Stimulated activated CD4-positive, alpha-beta T cell treated with anti-CD3 and anti-CD28 coated beads, Interleukin-12 subunit alpha, Interleukin-12 subunit beta, amount 100 ng/mL, for 48 hours (primary cell): Measurements from ENCODE around the gene TBC1D32.
"Not testable (repeated sequence)": the region's sequence is repeated elsewhere in the genome, so short reads cannot be mapped to it uniquely, and the experiment has no call there.

Source experiments
- DNase-seq, 3 donors: peaks; one replicate each; pipeline ENCODE4 v3.0.0-alpha.2; 2020; ENCODE audit warnings: low read depth in 2 of 3, low spot score in 1 of 3

Gene TBC1D32

DNA sequence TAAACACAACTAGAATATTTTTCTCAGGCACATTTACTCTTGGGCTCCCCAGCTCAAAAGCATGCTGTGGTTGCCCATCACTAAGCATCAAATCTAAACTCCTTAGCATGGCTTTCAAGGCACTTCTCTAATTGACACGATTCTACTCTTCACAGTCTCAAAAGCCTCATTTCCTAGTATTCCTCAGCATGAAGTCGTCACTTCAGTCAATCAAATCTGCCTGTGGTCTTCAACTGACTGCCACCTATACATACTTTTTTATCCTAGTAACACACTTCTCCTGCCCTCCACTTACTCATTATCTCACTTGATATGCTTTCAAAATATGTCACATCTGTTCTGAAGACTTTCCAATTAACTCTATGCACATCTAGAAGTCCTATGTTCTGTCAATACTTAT, 110.3 kb downstream of the TBC1D32 start:
- DNase-seq, result no peak

DNA sequence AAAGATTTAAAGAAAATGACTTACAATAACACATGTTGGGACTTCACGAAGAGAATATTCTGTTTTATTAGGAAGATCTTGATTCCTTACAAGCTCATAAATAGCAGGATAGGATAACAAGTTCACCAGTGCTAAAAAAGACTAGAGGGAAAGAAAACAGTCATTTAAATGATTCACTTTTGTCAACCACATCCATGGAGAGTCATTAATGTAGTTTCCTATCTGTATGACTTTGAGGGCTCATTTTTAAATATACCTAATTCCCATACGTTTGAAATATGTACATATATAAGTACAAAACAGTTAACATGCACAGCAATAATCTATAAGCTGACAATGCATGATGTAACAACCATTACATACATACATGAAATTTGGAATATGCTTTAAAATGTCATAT, 111.1 kb downstream of the TBC1D32 start:
- no peak for DNase-seq

DNA sequence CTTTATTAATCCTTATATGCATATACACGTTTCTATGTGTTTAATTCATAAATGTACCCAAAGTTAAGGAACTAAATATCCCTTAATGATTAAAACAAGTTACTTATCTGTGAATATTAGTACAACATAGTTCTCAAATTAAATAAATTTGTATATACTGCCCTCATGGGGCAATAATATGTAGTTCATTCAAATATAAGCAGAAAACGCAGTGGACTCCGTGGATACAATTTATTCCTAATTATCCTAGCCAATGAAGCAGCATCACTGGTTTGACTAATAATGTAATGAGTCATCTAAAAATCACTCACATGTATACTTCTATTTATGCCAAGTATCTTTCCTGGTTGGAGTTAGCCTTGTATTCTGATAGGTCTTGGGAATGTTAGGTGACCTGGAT, 111.6 kb downstream of the TBC1D32 start:
- DNase-seq, result no peak

DNA sequence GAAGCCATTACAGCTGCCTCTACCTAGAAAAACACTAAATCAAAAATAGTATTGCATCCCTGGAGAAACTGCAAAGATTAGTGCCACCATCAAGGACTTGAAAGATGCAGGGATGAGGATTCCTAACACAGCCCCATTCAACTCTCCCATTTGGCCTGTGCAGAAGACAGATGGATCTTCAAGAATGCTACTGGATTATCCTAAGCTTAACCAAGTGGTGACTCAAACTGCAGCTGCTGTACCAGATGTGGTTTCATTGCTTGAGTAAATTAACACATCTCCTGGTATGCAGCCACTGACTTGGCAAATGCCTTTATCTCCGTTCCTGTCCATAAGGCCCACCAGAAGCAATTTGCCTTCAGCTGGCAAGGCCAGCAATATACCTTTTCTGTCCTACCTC, 117.4 kb downstream of the TBC1D32 start:
- DNase-seq, result no peak

DNA sequence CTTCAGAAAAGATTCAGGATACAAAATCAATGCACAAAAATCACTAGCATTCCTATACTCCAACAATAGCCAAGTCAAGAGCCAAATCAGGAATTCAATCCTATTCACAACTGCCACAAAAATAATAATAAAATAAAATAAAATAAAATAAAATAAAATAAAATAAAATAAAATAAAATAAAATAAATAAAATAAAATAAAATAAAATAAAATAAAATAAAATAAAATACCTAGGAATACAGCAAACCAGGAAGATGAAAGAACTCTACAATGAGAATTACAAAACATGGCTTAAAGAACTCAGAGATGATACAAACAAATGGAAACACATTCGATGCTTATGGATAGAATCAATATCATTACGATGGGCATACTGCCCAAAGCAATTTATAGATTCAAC, 120.9 kb downstream of the TBC1D32 start:
- DNase-seq, result not testable (repeated sequence)

DNA sequence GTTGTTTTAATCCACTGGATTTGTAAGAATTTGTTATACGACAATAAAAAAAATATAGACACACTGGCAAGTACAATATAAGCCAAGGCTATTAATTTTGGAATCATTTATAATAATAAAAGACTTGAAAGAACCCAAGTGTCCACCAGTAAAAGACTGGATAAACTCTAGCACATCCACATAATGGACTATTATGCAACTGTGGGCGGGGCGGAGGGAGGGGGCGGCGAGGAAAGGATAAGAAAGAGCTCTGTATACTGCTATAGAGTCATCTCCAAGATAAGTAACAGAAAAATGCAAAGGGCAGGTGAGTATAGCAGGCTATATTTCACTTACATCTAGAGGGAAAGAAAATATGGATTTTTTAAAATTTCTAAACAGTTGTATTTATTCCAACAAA, 123.3 kb downstream of the TBC1D32 start:
- DNase-seq, result no peak

GRCh38 chr6:121205569-121205968, 128.7 kb downstream of the TBC1D32 start:
- no peak for DNase-seq

DNA sequence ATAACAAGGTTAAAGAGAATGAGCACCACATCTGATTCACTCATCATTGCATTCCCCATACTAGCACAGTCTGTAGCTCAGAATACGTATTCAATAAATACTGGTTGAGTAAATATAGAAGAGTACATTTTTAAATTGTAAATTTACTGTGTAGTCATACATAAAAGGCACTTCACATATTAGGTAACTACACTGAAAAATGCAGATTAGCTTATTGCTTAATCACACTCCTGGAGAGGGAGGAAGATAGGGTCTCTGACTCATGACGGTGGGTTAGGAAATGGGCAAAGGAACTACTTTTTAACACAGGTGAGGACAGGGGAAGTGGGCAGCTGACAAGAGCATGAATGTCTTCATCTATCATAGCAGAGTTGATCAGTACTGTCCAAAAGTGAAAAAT, 133.2 kb downstream of the TBC1D32 start:
- DNase-seq, result no peak

DNA sequence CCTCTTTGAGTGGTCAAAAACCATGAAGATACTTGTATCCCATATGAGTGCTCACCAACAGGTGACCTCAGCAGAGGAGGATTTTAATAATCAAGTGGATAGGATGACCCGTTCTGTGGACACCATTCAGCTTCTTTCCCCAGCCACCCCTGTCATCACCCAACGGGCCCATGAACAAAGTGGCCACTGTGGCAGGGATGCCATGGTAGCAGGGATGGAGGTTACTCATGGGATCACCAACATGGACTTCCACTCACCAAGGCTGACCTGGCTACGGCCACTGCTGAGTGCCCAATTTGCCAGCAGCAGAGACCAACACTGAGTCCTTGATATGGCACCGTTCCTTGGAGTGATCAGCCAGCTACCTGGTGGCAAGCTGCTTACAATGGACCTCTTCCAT, 138.2 kb downstream of the TBC1D32 start:
- DNase-seq, result not testable (repeated sequence)

GRCh38 chr6:121190122-121190521, 144.2 kb downstream of the TBC1D32 start:
- no peak for DNase-seq

- DNase-seq, result no peak
Measured at GRCh38 chr6:121188356-121188755, 145.9 kb downstream of the TBC1D32 start.

DNA sequence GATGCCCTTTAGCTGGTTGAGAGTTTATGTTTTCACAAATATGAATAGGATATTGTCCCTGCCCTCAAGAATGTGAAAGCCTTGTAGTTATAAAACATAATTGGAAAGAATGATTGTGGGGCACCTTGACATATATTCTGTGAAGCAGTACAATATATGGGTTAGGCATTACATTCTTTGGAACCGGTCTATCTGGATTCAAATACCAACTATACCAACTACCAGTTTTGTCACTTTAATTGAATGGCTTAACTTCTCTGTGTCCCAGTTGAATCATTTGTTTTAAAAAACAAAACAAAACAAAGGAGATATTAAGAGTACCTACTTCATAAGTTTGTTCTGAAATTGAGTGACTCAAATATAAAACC, 146.5 kb downstream of the TBC1D32 start:
- no peak for DNase-seq

DNA sequence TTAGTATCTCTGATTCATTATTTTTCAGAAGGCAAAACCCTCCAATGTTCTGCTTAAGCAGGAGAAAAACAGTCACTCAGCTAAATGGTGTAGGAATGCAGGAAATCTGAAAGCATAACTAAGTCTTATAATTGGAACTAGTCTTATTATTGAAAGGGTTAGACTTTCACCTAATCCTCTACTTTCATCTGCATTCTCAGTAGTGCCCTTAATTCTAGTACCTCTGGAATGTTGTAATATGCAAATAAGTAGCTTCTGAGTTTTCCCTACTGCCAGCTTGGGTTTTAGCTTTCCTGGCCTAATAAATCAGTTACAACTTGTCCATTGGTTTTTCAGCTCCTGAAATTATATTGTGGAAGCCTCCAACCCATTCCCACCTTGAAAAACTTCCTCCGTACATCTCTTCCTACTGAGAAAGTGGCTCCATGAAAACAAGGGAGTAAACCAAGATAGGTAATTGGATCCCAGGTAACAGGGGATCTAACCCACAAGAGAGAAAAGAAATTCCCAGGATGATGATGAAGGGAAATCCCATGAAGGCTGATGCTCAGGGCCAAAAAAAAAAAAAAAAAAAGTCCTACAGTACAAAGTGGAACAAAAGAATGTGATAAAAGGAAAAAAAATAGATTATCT, 147.0 kb downstream of the TBC1D32 start:
- DNase-seq, result no peak

- DNase-seq, result no peak
Measured at GRCh38 chr6:121183742-121184141, 150.5 kb downstream of the TBC1D32 start.

DNA sequence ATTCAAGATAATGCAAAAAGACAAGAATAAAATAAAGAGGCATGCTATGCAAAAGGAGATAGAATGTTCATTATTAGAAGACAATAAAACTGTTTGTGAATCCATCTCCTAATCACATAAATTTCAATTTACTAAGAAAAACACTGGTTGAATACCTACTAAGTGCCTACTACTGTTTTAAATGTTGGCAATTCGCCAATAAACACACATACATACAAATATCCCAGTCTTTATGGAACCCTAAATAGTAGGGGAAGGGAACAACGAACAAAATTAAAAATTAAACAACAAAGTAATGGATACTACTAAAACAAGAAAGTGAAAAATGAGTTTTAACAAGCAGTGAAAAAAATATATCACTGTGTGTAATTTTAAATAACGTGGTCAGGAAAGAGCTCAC, 158.5 kb downstream of the TBC1D32 start:
- DNase-seq, result no peak

DNA sequence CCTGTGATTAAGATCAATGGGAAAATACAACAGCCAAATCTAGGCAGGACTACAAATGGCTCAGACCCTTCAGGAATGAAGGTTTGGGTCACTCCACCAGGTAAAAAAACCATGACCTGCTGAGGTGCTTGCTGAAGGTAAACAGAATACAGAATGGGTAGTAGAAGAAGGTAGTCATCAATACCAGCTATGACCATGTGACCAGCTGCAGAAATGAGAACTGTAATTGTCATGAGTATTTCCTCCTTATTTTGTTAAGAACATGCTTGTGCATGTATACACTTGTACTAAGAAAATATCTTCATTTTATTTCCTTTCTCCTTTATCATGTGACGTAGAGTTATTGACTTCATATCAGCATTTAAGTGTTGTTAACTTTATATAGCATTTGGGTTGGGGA, 161.8 kb downstream of the TBC1D32 start:
- not testable (repeated sequence) for DNase-seq

GRCh38 chr6:121171879-121172278, 162.4 kb downstream of the TBC1D32 start:
- DNase-seq, result no peak

- DNase-seq, result no peak
Measured at GRCh38 chr6:121161886-121162285, 172.4 kb downstream of the TBC1D32 start.

- no peak for DNase-seq
Measured at GRCh38 chr6:121160276-121160675, 174.0 kb downstream of the TBC1D32 start.

- no peak for DNase-seq
Measured at GRCh38 chr6:121158891-121159290, 175.4 kb downstream of the TBC1D32 start.

- DNase-seq, result no peak
Measured at GRCh38 chr6:121158438-121158837, 175.8 kb downstream of the TBC1D32 start.

DNA sequence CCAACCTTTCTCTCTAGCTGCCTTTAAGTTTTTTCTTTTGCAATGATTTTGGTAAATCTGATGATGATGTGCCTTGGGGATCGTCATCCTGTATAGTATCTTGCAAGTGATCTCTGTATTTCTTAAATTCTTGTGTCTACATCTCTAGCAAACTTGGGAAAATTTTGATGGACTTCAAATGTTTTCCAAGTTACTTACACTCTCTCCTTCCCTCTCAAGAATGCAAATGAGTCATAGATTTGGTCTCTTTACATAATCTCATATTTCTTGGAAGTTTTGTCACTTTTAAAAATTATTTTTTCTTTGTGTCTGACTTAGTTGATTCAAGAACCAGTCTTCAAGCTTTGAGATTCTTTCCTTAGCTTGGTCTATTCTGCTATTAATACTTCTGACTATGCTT, 176.4 kb downstream of the TBC1D32 start:
- no peak for DNase-seq

DNA sequence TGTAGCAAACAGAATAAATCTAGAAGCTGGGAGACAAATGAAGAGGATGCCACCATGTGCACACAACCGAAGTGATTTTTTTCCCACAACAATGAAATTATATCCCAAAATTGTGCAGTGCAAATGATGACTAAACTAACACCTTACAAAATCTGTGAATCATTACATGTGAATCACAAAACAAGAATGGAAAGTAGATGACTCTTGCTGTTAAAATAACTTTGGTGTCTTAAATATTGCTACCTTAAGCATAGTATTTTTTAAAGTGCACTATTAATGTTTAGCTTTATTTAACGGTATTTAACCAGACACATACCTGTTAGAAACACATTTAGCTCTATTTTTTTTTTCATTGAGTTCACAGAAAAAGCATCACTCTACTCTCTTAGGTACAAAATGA, 190.8 kb downstream of the TBC1D32 start:
- no peak for DNase-seq

DNA sequence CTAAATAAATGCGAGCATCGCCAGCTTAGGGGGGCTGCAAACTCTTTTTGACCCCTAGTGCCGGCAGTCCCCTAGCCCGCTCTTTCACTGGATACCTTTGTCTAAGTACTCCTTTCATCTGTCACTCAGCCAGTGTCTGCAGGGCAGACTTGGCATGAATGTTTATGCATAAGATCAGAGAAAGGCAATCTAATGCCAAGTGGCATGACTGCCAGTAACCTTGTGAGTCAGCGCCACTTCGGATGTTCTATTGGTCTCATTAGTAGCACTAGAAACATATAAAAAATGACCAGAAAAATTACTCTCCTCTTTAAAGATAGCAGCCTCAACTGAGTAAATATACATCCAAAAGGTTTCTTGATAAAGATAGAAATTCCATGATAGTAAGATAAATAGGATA, 192.2 kb downstream of the TBC1D32 start:
- no peak for DNase-seq
